ENCODE data around the gene SH3BP2. TPM values are rescaled to one million over a fixed set of nuclear protein-coding genes. Genes with fewer than 3 reads are reported as not detected.
A peak's percentile ranks its signal among the peaks of the same experiment; 100 is the strongest.

SH3BP2 gene
- total RNA-seq, 1 donor from 2014 or later, result 32.2 TPM

DNA sequence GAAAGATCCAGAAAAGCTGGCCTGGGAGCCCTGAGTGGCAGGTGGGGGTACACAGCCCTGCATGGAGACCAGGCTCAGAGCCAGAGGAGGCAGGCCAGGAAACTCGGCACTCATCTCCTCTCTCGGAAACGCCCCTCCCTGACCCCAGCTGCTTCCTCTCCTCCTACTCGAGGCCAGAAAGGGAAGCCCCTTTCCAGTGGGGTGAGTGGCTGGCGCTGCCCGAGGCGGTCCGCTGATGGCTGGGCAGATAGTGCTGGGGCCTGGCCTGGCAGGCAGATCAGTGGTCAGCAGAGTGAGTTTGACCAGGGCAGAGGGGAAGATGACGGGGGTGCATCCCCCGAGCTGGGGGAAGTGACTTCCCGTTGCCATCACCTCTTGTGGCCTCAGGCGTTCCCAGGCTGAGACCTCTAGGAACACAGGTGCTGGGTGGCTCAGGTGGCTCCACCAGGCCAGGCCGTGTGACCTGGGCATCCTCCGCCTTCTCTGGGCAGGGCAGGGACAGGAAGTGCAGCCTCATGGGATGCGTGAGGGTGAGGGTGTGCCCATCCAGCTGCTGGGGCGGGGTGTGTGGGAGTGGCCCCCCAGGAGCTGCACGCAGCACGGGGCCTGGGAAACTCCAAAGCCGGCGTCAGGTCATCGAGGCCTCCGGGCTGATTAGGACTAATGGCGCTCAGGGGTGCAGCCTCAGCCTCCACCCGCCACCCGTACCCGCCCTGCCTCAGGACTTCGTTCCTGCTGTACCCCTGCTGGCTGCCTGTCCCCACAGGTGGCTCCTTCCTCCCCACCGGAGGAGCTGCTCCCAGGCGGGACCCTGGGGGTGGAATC is 5.7 kb downstream of the SH3BP2 start:
- intact Hi-C loops (cut with DNase I), result no loop called here
- ATAC-seq, result peak; percentile 3
- peak; percentile 91 for DNase-seq (ENCODE audit: missing footprints)

DNA sequence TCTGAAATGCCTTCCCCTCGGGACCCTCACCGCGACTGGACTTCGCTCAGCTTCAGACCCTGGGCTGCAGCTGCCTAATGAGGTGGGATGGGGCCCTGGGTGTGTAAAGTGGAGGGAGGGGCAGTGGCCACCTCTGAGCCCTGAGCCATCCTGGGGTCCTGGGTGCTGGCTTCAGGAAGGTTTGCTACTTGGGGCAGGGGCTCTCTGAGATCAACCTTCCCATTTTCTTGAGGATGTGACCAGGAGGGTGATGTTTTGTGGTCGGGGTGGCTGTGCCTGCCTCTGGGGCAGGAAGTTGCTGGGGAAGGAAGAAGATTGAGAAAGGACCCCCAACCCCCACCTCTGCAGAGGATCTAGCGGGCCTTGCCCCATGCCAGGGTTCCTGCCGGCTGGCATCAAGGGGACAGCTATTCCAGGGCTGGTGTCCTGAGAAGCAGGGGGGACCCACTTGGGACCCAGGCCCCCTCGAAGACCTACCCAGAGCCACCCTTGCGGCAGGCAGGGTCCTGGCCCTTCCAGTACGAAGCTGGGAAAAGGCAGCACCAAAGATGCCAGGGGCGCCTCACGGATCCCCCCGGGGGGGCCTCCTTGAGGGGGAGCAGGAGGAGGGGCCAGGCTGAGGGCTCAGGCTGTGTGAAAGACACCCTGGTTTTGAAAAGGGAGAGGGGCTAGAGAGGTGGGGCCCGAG is 6.5 kb downstream of the SH3BP2 start:
- intact Hi-C loops (cut with DNase I), result no loop called here
- ATAC-seq, result no peak
- peak; percentile 74 for DNase-seq (ENCODE audit: missing footprints)

DNA sequence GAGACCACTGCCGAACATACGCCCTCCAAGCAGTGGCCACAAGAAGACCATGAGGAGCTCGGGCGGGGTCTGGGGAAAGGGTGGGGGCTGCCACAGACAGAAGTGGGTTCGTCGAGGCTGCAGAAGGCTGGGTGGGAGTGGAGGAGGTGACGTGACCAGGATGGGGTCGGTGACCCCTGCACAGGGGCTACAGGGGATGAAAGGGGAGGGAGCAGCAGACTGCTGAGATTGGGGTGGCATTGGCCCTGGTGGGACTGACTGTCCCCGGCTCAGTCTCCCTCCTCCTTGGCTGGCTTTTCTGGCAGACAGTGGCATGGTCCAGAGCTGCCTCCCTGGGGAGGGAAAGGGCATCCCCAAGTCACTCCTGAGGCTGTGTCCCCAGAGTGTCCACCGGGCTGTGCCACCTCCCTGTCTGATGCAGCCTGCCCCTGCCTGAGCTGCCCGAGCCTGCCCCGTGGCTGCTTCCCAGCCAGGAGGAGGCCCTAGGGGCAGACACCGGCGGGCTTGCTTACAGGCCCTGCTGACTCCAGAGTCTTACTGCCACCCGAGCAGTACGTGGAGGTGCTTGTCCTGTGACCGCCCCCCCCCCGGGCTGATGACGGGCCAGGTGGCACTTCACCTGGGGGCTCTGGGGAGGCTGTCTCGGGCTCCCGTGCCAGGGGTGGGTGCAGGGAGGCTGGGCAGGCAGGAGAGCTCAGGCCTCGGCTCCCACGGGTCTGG is 7.2 kb downstream of the SH3BP2 start:
- peak; percentile 72 for DNase-seq (ENCODE audit: missing footprints)
- peak; percentile 29 for ATAC-seq
- intact Hi-C loops (cut with DNase I), result loop anchor here (5.0 kb wide), 1 partner anchor 38 kb away; no protein-coding TSS in a partner anchor

DNA sequence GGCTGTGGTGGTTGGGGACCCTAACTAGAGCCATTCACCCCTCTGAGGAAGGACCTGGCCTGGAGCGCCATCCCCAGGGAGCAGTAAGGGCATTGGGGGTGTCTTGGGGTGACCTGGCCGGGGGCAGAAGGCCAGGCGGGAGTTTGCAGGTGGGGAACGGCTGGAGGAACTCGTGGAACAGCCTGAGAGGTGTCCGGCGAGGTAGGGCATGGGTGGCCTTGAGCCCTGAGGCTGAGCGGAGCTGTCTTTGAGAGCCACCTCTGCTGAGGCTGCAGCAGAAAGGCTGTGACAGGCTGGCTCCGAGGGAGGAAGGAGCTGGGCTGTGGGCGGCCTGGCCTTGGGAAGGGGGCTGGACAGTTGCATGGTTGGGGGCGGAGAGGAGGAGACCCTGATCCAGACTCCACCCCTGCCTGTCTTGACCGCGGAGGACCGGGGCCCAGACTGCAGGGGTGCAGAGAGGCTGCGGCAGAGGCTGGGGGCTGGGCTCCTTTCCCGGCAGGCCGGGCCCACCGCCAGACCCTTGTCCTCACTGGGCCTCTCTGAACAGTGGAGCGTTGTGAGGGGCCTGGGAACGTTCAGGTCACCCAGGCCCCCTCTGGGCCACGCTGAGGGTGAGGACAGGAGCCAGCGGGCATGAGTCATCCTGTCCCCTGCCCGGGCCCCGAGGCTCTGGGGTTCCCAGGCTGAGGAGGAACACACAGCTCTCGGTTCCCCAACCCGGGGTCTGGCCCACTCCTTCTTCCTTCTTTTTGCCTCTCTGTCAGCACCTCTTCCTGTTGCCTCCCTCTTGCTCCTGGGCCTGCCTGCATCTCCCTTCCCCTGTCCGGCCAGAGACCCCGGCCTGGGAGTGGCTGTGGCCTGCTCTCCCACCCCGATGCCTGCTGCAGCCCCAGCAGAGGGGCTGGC is 8.1 kb downstream of the SH3BP2 start:
- DNase-seq (ENCODE audit: missing footprints), result peak; percentile 95
- peak; percentile 85 for ATAC-seq
- intact Hi-C loops (cut with DNase I), result loop anchor here (5.0 kb wide), 1 partner anchor 39 kb away; no protein-coding TSS in a partner anchor

DNA sequence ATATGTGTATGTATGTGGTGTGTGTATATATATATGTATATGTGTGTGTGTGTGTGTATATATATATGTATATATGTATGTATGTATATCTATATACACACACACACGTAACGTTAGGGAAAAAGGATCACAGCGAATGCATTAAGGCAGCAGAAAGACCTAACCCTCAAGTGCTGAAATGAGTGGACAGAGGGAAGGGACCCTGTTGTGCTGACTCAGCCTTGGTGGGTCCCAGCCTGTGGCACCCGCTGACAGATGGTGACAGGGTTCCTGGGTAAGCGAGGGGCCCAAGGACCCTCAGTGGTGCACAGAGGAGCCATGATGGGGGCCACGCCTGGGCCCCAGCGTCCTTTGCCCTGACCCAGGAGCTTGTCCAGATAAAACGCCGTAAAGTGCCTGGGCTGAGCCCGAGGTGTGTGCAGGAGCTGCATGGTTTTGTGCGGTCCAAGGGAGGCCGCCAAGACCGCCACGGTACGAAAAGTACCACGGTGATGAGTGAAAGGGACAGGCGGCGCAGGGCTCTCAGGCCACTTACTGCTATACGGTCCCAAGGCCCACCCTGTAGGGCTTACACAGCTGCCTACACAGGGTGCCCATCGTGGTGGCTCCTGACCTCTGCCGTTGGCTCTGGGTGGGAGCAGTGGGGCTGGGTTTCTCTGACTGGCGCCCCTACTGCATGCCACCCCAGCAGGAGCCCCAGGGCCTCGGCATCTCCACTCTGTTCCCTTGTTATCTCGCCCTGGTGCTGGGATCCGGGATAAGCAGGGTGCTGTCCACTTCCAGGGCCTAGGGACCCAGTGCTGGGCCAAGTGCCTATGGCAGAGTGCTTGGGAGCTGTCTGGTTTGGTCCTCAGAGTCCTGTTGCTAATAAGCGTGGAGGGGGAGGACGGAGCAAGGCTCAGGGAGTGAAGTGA is 10.0 kb downstream of the SH3BP2 start:
- intact Hi-C loops (cut with DNase I), result loop anchor here (5.0 kb wide), 1 partner anchor 41 kb away; no protein-coding TSS in a partner anchor

DNA sequence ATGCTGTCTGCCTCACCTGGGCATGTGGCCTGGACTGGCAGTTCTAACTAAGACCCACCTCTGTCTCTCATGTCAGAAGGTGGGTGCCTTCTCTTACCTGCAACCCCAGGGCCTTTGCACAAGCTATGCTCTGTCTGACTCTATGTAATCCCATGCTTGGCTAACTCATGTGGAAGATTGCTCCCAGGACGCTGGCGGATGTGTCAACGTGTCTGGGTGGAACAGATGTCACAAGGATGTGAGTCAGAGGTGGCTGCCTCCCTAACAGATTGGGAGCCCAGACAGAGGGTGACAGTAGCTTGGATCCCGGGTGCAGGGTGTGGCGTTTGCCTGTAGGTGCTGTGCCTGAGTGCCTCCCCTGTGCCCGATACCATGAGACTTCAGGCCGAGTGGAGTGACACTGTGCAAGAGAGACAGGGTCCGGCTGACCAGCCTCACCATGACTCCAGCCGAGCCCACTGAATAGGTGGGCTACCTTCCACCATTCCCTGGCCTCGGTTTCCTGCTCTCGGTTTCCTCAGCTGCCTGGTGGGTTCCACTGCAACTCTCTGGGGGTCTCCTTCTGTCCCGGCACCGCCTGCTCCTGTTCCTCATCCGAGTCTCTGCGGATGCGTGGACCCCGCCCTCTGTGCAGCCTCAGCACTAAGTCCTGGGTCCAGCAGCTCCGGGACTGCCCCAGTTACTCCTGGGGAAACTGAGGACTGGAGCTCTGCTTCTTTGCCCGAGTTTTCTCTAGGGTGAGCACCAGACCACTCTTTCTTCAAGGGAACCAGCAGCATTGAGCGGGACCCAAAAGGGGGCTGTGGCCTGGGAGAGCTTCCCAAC is 11.0 kb downstream of the SH3BP2 start:
- no peak for ATAC-seq
- intact Hi-C loops (cut with DNase I), result loop anchor here (5.0 kb wide), 1 partner anchor 42 kb away; no protein-coding TSS in a partner anchor
- peak; percentile 68 for DNase-seq (ENCODE audit: missing footprints)

More for the DNA sequence above, 10.0 kb downstream of the SH3BP2 start:
- DNase-seq (ENCODE audit: missing footprints) (peak; percentile 32), ATAC-seq (no peak)

DNA sequence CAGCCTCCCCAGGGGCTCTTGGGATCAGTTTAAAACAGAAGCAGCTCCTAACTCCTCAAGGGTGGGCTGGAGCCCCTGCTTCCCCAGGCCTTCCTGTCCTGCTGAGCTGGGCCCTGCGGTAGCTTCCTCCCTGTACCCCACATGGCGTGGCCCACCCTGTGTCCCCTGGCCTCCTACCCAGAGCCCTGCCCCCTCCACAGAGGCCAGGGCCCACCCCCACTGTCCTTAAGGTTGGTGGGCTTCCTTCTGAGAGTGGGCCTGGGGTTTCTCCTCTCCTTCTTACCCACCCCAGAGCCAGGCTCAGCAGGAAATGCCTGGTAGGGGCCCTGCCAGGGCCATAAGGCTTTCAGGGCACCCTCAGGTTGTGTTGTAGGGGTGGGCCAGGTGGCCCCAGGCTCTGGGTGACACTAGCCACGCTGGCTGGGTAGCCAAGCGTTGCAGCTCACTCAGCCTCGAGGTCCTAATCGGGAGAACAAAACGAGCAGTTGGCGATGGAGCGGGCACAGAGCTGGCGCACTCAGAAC is 11.6 kb downstream of the SH3BP2 start:
- DNase-seq (ENCODE audit: missing footprints) (no peak), ATAC-seq (no peak)
- intact Hi-C loops (cut with DNase I), result loop anchor here (5.0 kb wide), 1 partner anchor 42 kb away; no protein-coding TSS in a partner anchor

DNA sequence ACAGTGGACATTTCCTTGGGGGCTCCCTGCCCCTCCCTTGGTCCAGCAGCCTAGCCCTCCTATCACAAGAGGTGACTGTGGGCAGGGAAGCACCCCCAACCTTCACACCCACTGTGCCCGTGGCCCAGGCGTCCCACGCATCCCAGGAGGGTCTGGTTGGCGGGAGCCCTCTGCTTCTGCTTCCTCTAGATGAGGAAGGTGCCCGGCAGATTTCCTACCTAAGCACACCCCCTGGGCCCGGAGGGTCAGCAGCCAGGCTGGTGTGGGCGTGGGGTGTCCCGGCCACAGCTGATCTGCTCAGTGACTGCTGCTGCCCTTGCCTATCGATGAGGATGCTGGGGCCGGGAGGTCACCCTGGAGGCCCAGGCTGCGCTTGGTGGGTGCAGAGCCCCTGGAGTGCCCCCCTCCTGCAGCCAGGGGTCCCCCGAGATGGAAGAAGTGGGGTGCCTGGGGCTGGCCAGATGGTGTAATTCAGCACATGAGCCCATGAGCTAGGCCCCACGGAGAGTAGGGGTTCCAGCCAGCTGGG is 12.2 kb downstream of the SH3BP2 start:
- peak; percentile 42 for DNase-seq (ENCODE audit: missing footprints)
- intact Hi-C loops (cut with DNase I), result loop anchor here (5.0 kb wide), 2 partner anchors 37 to 43 kb away; partner anchors contain the start of gene ADD1
- ATAC-seq, result no peak

DNA sequence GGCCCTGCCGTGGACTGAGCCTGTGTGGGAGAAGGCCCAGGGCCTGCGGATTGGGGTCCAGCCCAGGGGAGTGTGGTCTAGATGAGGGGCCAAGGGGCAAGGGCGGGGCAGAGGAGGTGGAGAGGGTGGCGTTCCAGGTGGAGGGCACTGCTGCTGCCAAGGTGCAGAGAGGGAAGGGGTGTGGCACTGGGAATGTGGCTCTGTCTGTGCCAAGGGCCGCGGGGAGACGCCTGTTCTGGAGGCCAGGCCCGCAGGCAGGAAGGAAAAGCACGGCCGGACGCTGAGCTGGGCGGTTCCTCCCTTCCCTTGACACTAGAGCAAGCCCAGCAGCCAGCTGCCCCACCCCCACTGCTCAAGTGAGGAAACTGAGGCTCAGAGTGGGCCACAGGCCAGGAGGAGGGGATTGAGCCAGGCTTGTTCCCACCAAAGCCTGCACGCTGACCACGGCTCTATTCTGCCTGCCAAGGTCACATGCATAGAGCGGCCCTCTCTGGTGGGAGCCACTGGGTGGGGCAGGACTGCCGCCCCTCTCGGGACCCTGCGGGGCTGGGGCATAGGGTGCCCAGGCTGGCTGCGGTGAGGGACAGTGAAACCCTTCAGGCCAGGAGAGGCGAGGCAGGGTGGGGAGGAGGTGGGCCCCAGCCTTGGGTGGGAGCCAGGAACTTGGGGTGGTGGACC is 13.0 kb downstream of the SH3BP2 start:
- ATAC-seq (no peak), DNase-seq (ENCODE audit: missing footprints) (peak; percentile 91)
- intact Hi-C loops (cut with DNase I), result loop anchor here (5.0 kb wide), 1 partner anchor 36 kb away; the partner anchor contains the start of gene ADD1

DNA sequence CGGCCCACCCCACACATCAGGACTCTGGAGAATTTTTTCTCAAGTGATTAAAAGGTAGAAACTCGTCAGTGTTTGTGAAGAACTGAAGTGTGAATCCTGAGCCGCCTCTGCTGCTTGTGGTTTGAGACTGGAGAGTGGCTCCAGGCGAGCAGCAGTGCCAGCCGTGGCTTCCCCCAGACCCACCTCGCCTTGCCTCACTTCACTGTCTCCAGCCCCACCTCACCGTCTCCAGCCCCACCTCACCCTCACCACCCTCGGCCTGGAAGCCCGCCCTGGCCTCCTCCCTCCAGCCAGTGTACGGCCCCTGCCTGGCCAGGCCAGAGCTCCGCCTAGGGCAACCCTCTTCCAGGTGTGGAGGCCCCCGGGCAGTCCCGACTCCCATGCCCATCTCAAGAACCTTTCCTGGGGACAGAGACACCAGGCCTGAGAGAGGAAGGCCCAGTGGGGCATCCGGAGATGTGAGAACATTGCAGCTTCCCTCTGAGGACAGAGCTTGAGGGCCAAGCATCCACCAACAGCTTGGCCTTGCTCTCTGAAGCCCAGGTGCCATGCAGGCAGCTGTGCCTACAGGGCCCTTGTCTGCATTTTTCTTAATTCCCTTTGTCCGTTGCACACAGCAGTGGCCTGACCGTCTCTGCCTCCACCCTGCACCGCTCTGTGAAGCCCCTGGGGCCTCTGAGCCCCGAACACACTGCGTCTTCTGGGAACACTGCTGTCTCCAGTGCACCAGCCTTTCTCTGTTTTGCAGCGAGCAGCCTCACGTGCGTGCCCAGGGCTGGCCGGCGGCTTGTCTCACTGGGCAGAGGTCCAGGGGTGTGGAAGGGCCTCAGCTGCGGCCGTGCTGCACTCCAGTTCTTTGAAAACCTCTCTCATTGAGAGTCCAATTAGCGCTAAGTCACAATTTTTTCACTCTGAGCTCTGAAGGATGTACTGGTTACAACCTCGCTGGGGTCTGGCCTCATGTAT is 13.8 kb downstream of the SH3BP2 start:
- intact Hi-C loops (cut with DNase I), result loop anchor here (5.0 kb wide), 1 partner anchor 36 kb away; the partner anchor contains the start of gene ADD1
- ATAC-seq, result peak; percentile 57
- peak; percentile 81 for DNase-seq (ENCODE audit: missing footprints)

DNA sequence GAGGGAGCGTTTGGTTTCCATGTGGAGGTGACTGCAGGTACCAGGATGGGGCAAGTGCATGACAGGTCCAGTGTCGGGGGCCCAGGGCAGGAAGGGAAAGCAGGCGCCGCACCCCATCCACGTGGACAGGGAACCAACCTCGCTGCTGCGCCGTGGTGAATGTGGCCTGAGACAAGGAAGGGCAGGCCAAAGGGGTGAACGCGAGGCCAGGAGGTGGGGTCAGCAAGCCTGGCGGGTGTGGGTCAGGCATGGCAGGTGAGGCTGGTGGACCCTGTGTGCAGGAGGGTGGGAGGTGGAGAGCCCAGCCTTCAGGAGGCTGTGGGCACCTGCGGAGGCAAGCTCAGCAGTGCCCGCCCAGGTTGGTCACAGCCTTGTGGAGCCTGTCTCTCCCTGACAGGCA is 14.7 kb downstream of the SH3BP2 start:
- DNase-seq (ENCODE audit: missing footprints), result peak; percentile 18
- ATAC-seq, result no peak
- intact Hi-C loops (cut with DNase I), result loop anchor here (5.0 kb wide), 1 partner anchor 35 kb away; the partner anchor contains the start of gene ADD1

DNA sequence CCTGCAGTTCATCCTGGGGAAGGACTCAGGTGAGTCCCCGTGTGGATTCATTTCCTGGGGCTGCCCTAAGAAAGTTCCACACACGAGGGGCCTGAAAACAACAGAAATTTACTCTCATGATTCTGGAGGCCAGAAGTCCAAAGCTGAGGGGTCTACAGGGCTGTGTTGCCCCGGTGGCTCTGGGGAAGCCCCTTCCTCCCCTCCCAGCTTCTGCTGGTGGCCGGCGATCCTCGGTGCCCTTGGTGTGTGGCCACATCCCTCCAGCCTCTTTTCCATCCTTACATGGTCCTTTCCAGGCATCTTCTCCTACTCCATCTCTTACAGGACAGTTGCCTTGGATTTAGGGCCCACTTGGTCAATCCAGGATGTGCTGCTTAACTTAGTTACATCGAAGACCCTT is 15.1 kb downstream of the SH3BP2 start:
- intact Hi-C loops (cut with DNase I), result loop anchor here (5.0 kb wide), 1 partner anchor 34 kb away; the partner anchor contains the start of gene ADD1
- no peak for DNase-seq (ENCODE audit: missing footprints)
- no peak for ATAC-seq

DNA sequence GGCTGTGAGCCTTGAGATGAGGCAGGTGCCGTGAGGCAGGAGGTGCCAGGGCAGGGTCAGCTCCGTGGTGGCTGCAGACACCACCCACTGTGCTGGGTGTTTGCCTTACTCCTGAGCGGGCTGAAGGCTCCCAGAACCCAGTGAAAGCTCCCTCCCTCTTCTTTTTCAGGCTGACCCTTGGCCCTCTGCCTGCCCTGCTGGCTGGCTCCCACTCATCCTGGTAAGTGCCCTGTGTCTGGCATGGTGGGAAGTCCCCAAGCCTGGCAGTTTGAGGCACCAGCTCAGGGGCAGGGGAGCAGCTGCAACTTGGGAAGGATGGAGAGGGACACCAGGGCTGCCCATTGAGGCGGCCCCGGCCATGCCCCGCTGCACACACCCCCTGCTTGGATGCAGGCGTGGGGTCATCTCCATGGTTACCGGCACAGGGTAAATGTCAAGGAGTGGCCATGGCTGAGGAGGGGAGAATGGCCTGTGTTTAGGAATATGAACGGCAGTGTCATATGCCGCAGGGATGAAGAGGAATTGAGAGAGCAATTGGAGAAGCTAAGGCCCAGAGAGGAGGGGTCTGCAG is 16.8 kb downstream of the SH3BP2 start:
- intact Hi-C loops (cut with DNase I), result loop anchor here (2.0 to 5.0 kb wide), 2 partner anchors 15 to 33 kb away; partner anchors contain the start of gene ADD1
- peak; percentile 11 for ATAC-seq
- no peak for DNase-seq (ENCODE audit: missing footprints)
